DMS79 (cell line): Measurements from ENCODE around the gene ADAM19.

Experiments
- DNase-seq: peaks from one replicate; lab custom pipeline; 2025; lab: John Stamatoyannopoulos, UW

Gene ADAM19

DNA sequence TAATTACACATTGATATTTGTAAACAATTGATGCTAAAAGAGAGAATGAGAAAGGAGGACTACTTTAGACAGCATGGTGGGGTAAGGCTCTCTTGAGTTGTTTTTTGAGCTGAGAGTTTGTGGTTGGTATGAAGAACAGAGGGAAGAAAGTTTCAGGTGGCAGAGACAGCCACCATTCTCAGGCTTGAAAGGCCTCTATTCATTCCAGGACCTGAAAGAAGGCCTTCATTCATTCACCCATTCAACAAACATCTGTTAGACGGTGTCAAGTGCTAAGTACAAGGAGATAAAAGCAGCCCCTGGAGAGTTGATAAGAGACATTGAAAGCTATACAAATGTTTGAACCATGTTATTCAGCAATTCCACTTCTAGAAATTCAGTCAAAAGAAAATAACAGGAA lies 21.7 kb upstream of the ADAM19 start:
- no peak for DNase-seq

DNA sequence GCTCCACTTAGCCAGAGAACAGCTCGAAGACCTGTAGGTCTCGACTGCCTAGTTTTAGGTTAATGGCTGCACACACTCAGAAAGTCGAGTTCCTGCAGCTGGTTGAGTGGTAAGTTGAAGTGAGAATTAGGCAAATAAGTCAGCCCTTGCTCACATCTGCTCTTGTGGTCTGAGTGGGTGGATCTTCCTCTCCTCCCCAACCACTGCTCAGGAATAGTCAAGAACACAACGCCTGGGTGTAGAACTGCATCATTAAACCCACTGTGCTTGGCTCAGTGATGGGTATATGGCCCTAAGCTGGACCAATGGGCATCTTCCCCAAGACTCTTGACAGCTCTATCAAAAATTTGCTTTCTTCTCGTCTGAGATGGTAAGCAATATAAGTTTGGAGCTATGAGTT lies 20.9 kb upstream of the ADAM19 start:
- no peak for DNase-seq

DNA sequence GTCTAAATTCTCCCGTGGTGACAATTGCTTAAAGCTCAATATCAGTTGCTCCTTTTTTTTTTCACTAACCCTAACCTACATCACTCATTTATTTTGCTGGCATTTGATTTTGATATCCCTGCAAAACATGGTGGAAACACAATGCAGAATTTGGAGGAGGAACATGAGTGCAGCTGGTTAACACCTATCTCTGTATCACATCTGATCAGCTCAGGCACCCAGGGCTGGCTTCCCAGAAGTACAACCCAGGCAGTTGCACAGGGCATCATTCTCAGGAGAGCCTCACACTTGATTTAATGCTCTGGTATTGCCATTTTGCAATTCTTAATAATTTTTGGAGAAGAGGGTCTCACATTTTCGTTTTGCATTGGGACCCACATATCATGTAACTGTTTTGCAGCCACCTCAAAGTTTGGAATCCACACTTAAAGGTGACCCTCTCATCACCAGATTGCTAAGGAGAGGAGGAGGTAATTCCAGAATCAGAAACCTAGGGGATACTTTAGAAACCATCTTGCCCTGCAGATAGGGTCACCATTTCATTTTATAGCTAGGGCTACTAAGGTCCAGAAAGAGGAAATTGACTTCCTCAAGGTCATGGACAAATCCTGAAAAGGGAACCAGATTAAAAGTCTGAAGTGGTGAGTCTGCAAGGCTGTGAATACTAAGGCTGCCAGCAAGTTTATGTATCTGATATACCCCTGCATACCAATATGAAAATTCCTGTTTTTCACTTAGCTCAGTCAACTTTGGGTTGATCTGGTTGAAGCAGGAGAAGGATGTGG lies 19.3 kb upstream of the ADAM19 start:
- DNase-seq: no peak

GRCh38 chr5:157594257-157594656 lies 18.7 kb upstream of the ADAM19 start:
- DNase-seq: no peak

- DNase-seq: no peak
Measured at GRCh38 chr5:157593052-157593757, 17.6 kb upstream of the ADAM19 start.

- DNase-seq: no peak
Measured at GRCh38 chr5:157592594-157592993, 17.0 kb upstream of the ADAM19 start.

DNA sequence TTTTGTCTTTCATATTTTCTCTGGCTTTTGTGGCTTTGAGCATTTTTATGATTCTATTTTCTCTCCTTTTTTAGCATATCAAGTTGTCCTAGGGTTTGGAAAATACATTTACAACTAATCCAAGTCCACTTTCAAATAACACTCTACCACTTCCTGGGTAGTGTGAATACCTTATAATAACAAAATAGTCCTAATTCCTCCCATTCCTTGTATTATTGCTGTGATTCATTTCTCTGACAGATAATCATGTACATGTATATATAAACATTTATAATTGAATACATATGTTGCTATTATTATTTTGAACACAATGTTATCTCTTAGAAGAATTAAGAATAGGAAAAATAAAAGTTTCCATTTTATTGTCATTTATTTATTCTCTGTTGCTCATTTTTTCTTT lies 14.9 kb upstream of the ADAM19 start:
- DNase-seq: no peak

GRCh38 chr5:157584628-157585027 lies 9.1 kb upstream of the ADAM19 start:
- no peak for DNase-seq

DNA sequence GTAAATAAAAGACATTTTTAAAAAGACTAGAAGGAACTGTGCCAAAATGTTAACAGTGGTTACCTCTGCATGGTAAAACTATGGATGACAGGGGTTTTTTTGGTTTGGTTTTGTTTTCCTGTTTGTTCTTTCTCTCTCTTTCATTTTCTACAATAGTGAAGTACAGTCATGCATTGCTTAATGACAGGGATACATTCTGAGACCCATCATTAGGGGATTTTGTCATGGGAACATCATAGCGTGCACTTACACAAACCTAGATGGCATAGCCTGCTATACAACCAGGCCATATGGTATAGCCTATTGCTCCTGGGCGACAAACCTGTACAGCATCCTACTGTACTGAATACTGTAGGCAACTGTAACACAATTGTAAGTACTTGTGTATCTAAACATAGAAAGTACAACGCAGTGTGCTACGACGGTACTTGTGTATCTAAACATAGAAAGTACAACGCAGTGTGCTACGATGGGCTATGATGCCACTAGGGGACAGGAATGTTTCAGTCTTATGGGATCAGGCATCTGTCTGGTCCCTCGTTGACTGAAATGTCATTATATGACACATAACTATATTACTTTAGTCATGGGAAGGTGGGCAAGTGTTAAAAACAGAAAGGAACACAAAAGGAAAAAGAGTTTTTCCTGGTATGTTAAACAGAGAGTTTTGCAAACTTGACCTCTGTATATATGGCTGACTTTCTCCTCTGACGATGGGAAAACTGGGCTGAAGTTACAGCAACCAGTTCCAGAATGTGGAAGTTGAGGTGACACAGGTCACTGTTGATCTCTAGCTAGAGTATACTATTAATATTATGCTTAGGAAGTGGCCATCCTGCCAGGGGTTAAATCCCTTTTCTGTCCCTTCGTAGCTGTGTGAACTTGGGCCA lies 7.4 kb upstream of the ADAM19 start:
- DNase-seq: no peak

DNA sequence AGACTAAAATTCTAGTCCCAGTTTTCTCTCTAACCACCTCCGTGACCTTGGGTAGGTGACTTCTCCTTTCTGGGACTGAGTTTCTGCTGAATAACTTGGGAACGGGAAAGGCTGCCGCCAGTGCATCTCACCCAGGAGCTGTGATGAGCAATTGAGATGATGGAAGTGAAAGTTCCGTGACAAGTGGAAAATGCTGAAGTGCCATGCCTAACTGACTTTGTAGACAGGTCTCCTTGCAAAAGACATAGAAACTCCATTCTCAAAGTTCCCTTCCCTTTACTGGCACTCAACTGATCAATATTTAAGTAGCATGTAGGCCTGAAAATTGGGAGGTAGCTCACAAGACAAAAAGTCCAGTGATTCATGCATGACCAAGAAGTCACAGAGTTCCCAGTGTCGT lies 6.3 kb upstream of the ADAM19 start:
- DNase-seq: no peak

DNA sequence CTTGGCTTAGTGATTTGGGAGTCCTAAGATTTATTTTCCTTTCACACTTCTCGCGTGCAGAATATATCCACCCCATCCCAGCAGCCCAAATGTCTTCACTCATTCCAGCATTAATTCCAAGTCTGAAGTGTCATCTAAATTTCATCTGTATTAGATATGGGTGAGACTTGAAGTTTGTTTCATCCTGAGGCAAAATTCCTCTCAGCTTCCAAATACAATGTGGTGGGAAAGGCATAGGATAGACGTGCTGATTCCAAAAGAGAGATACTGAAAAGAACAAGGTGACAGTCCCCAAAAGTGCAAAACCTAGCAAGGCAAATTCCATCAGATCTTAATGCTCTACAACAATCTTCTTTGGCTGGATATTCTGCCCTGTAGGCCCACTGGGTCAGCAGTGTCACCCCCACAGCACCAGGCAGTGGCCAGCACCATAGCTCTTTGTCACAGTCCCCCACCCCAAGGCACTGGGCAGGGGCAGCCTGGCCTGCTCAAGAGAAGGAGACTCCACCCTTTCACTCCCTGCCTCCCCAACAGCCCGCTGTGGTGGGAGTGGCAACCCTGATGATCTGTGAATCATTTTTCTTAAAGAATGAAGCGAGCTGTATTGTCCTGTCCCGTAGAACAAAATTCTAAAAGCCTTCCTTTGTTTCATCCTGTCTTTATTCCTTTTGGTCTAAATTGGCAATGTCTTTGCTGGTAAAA lies 2.7 kb upstream of the ADAM19 start:
- DNase-seq: no peak

DNA sequence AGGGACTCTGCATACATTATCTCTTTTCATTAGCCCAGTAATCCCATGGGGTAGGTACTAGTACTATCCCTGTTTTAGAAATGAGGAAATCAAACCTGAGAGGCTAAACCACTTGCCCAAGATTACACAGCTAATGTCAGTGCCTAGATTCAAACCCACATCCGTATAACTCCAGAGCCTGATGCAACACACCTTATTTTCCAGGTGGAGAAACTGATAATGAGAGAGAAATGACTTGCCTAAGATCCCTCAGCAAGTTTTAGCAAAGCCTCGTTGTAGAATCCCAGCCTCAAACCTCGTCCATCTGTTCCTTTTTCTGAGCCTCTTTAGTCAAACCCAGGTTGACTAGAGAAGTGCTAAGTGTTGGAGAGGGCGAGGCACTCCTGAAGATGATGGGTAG lies 1.1 kb upstream of the ADAM19 start:
- no peak for DNase-seq

DNA sequence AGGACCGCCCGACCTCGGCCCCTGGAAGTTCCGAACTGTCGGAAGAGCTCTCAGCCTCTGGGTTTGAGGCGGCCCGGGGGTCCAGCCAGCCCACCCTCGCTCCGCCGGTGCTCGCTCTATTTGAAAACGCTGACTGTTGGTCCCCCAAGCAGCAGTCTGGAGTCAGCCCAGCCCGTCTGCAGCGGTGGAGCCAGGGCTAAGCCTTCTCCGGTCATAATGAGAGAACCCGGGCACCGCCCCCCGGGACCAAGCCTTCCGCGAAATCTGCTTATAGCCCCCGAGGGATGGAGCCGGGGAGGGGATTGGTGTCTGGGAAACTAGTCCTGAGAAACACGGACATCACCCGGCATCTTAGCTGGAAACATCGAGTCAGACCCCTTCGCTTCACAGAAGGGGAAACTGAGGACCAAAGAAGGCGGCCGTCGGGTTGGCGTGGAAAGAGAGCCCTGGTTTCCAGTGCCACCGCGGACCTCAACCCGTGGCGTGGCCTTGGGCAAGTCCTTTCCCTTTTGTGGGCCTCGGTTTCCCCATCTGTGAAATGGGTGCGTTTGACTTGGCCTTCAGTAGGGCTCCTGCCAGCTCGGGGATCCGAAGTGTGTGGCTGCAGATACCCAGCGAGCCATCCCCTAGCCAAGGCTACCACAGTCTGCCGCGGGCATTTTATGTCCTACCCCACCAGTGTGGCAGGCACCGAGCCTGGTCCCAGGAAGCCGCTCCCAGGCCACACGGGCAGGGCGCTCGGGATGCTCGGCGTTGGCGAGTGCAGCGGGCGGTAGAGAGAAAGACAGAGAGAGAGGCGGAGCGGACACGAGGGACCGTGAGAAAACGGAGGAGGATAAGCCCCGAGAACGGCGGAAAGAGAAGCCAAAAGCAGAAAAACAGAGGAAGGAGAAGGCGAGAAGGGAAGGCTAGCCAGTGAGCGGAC lies 857 bp downstream of the ADAM19 start:
- DNase-seq: no peak

DNA sequence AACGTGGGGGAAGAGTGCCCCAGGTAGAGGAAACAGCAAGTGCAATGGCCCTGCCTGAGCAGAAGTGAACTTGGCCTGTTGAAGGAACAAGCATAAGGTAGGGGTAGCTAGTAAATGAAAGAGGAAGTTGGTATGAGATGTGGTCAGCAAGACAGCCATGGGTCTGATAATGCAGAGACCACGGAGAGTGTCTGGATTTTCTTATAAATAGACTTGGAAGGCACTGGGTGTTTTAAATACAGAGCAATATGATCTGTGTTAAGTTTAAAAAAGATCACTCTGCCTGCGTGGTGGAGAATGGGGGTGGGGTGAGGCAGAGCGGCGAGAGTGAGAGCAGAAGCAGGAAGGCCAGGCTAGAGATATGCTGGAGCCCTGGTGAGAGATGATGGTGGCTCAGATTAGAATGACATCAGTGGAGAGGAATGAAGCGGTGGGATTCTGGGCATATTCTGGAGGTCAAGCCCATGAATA lies 4.2 kb downstream of the ADAM19 start:
- DNase-seq: no peak

DNA sequence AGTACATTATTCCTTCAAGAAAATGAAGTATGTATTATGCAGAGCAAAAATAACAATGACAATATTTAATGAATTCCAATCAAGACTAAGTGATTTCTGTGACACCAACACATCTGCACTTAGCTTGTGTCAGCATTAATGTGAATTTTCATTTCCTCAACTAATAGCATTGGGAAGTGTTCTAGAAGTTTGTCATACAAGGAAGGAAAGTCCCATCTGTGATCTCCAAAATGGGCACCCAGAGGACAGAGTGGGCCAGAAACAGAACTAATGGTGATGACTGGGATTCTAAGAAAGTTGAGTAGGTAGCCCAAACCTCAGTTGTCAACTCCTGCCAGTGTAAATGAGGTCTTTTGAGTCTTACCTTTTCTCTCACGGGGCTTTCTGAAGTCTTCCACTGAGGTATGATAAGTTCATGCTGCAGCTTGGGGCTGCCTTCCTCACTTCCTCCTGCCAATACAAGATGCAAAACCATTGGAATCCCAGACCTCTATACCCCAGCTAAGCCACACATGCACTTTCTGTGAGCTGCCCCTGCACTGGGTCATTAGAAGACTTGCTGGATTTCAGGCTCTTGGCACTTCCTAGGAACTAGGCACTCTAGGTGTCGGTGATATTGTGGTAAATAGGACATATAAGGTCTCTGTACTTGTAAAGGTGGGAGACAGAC lies 4.9 kb downstream of the ADAM19 start:
- DNase-seq: no peak

DNA sequence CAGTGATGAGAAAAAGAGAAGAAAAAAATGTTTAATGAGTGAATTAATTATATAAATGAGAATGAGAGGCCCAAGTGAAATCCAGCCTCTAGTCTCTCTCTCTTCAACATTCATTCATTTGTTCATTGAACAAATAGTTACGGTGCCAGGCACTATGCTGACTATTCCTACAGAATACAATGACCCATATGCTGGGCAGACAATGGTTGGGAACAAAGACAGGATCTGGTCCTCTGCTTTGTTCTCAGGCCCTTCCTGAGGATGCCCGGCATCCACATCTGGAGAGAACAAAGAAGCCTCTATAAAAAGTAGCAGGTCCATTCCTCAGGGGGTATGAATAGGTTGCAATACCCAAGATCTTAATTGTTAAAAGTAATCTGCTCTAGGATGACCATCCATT lies 6.9 kb downstream of the ADAM19 start:
- no peak for DNase-seq

- DNase-seq: no peak
Measured at GRCh38 chr5:157568222-157568621, 7.4 kb downstream of the ADAM19 start.

DNA sequence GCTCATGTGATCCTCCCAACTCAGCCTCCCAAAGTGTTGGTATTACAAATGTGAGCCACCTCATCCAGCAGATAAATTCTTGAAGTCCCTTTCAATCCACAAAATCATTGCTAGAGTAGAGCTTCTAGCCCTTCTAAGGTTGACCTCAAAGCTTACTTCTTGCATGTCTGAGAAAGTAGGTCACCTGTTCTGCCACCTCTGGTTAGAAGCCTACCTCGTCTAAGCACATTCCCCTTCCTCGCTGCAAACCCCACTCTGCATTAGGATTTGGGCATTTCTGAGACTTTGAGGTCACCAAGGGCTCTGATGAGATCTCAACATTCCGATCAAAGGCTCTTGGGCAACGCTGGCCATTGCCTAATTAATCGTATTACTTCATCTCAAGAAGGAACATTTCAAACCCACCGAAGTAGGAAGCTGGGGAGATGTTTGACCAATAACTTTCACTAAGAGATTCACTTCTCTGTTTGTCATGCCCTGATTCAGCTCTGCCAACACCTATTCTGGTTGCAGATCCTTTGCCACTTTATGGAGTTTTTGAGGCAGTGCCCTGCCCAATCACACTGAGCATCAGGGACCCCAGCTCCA lies 8.6 kb downstream of the ADAM19 start:
- DNase-seq: no peak

- no peak for DNase-seq
Measured at GRCh38 chr5:157563929-157564716, 11.5 kb downstream of the ADAM19 start.
